GM10266 (cell line): ENCODE results near the gene UBL7.

ENCODE experiments used
- DNase-seq: peaks from one replicate; pipeline ENCODE4 v3.0.0; 2012; ENCODE audit errors: extremely low spot score
- CTCF ChIP-seq: IDR thresholded peaks from 2 replicates; pipeline ENCODE4 v1.5.1; 2012; ENCODE audit warnings: mild to moderate bottlenecking, low read depth; ENCODE audit not compliant: control insufficient read depth, insufficient read depth; ENCODE audit errors: missing control alignments

Gene UBL7

DNA sequence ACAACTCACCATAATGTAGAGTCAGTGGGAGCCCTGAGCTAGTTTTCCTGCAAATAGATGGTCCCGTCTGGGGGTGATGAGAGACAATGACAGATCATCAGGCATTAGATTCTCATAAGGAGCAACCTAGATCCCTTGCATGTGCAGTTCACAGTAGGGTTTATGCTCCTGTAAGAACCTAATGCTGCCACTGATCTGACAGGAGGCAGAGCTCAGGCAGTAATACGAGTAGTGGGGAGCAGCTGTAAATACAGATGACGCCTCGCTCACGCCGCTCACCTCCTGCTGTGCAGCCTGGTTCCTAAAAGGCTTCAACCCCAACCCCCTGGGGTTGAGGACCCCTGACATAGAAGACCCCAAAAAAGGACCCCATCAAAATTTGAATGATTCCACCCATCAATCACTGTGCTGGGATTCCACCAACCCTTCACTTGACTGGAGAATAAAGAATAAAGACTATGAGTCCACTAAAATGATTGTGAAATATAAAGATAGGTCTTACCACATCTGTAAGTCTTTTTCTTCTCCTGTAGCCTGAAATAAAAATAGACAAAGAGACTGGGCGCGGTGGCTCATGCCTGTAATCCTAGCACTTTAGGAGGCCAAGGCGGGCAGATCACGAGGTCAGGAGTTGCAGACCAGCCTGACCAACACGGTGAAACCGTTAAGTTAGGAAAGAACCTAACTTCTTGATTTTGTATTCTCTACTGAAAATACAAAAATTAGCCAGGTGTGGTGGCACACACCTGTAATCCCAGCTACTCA is 9.9 kb upstream of the UBL7 start:
- no peak for DNase-seq
- no peak for TF ChIP-seq CTCF

DNA sequence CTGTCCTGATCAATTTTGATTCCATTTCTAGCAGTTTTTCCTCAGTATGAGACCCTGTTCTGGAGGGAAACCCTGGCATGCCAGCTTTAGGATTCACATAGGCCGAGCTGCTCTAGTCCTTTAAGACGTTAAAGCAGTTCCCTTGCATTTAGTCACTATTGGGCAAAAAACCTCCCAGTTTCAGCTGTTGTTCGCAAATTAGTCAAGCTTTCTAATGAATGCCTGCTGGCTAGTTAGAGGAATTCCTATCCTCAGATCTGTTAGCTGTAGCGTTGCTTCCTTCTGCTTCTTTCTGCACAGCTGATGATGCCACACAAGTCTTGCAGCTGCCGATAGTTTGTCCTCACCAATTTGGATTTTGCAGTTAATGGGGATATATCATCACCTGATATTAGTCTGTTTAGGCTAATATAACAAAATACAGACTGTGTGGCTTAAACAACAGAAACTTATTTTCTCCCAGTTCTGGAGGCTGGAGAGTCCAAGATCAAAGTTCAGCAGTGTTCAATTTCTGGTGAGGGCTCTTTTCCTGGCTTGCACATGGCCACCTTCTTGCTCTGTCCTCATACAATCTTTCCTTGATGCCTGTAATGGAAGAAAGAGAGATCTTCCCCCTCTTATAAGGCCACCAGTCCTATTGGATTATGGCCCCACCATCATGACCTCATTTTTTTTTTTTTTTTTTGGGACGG is 7.5 kb upstream of the UBL7 start:
- no peak for TF ChIP-seq CTCF
- DNase-seq = no peak

DNA sequence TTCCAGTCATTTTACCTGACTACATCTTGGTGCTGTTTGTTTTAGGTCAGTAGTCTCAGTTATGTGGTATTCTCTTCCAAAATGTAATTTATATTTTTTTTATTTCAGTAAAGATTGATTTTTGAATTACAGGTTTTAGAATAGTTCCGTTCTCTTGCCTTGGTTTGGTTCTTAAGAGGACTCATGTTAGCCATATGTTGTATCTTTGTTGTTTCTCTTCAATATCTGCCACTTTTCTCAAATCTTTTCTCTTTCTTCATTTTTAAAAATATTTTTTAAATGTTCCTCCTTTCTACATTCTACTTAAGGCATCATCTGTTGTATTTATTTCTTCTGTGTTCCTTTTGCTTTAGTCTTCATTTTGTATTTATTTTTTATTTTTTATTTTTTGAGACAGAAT is 5.6 kb upstream of the UBL7 start:
- no peak for TF ChIP-seq CTCF
- no peak for DNase-seq

DNA sequence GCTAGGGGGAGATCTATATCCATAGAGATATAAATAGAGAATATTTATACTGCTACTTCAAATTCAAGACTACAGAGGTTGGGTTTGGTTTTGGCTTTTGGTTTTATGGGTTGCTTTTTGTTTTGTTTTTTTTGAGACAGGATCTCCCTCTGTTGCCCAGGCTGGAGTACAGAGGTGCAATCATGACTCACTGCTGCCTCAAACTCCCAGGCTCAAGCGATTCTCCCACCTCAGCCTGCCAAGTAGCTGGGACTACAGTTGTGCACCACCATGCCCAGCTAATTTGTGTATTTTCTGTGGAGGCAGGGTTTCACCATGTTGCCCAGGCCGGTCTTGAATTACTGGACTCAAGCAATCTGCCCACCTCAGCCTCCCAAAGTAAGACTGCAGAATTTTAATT is 3.9 kb upstream of the UBL7 start:
- DNase-seq = no peak
- TF ChIP-seq CTCF = no peak

DNA sequence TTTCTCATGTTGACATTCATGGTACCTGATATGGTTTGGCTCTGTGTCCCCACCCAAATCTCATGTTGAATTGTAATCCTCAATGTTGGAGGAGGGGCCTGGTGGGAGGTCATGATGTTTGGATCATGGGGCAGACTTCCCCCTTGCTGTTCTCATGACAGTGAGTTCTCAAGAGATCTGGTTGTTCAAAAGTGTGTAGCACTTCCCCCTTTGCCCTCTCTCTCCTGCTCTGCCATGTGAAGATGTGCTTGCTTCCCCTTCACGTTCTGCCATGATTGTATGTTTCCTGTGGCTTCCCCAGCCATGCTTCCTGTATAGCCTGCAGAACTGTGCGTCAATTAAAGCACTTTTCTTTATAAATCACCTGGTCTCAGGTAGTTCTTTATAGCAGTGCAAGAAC is 3.3 kb upstream of the UBL7 start:
- no peak for TF ChIP-seq CTCF
- no peak for DNase-seq

- no peak for DNase-seq
- no peak for TF ChIP-seq CTCF
These were observed 2.7 kb upstream of the UBL7 start for GRCh38 chr15:74463634-74464033.

- DNase-seq = no peak
- TF ChIP-seq CTCF = no peak
These were observed 1.0 kb upstream of the UBL7 start for GRCh38 chr15:74461847-74462511.
